Stimulated activated CD8-positive, alpha-beta memory T cell treated with anti-CD3 and anti-CD28 coated beads, Interleukin-12 subunit alpha, Interleukin-12 subunit beta, amount 100 ng/mL, for 24 hours (primary cell): ENCODE data around the gene ATP9A.

ENCODE experiments used
- DNase-seq: peaks from one replicate; pipeline ENCODE4 v3.0.0-alpha.2; 2020; ENCODE audit errors: extremely low read depth

Gene ATP9A

GRCh38 chr20:51631011-51631950 is 136.9 kb downstream of the ATP9A start:
- DNase-seq, result no peak

GRCh38 chr20:51629399-51630058 is 138.7 kb downstream of the ATP9A start:
- no peak for DNase-seq

GRCh38 chr20:51628533-51629398 is 139.4 kb downstream of the ATP9A start:
- DNase-seq, result no peak

GRCh38 chr20:51627586-51627985 is 140.6 kb downstream of the ATP9A start:
- DNase-seq, result no peak

GRCh38 chr20:51625105-51625504 is 143.1 kb downstream of the ATP9A start:
- no peak for DNase-seq

GRCh38 chr20:51624157-51624731 is 143.9 kb downstream of the ATP9A start:
- peak; percentile 30 for DNase-seq

GRCh38 chr20:51623255-51623654 is 144.9 kb downstream of the ATP9A start:
- DNase-seq, result no peak

- no peak for DNase-seq
Observed at GRCh38 chr20:51622004-51622874, 146.0 kb downstream of the ATP9A start.

GRCh38 chr20:51620432-51620831 is 147.8 kb downstream of the ATP9A start:
- no peak for DNase-seq

- no peak for DNase-seq
Observed at GRCh38 chr20:51616060-51616459, 152.1 kb downstream of the ATP9A start.

GRCh38 chr20:51614687-51615086 is 153.5 kb downstream of the ATP9A start:
- no peak for DNase-seq

GRCh38 chr20:51613580-51613979 is 154.6 kb downstream of the ATP9A start:
- no peak for DNase-seq

GRCh38 chr20:51612896-51613295 is 155.3 kb downstream of the ATP9A start:
- DNase-seq, result no peak

GRCh38 chr20:51611625-51611890 is 156.6 kb downstream of the ATP9A start:
- DNase-seq, result no peak

GRCh38 chr20:51610761-51611624 is 157.2 kb downstream of the ATP9A start:
- no peak for DNase-seq

- no peak for DNase-seq
Observed at GRCh38 chr20:51610111-51610510, 158.1 kb downstream of the ATP9A start.

- DNase-seq, result no peak
Observed at GRCh38 chr20:51609251-51609650, 158.9 kb downstream of the ATP9A start.

- no peak for DNase-seq
Observed at GRCh38 chr20:51608061-51608460, 160.1 kb downstream of the ATP9A start.

- no peak for DNase-seq
Observed at GRCh38 chr20:51607170-51607569, 161.0 kb downstream of the ATP9A start.

- DNase-seq, result no peak
Observed at GRCh38 chr20:51604851-51605250, 163.3 kb downstream of the ATP9A start.
